ENCODE measurements around the gene SLC35F3.
"Not testable (repeated sequence)": the region's sequence is repeated elsewhere in the genome, so short reads cannot be mapped to it uniquely, and the experiment has no call there.

DNA sequence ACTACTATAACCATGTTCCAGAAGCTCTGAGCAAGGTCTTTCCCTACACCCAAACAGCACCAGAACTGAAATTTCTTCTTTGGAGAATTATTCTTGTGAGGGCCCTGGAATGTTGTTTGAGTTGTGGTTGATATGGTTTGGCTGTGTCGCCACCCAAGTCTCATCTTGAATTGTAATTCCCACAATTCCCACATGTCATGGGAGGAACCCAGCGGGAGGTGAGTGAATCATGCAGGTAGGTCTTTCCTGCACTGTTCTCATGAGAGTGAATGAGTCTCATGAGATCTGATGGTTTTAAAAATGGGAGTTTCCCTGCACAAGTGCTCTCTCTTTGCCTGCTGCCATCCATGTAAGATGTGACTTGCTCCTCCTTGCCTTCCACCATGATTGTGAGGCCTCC lies 272.4 kb downstream of the SLC35F3 start:
- TF ChIP-seq, protein P1, sequence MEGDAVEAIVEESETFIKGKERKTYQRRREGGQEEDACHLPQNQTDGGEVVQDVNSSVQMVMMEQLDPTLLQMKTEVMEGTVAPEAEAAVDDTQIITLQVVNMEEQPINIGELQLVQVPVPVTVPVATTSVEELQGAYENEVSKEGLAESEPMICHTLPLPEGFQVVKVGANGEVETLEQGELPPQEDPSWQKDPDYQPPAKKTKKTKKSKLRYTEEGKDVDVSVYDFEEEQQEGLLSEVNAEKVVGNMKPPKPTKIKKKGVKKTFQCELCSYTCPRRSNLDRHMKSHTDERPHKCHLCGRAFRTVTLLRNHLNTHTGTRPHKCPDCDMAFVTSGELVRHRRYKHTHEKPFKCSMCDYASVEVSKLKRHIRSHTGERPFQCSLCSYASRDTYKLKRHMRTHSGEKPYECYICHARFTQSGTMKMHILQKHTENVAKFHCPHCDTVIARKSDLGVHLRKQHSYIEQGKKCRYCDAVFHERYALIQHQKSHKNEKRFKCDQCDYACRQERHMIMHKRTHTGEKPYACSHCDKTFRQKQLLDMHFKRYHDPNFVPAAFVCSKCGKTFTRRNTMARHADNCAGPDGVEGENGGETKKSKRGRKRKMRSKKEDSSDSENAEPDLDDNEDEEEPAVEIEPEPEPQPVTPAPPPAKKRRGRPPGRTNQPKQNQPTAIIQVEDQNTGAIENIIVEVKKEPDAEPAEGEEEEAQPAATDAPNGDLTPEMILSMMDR (IDR thresholded peaks at IDR 0.05): not testable (repeated sequence)
- TF ChIP-seq EP300, POLR2A, POLR2AphosphoS5 (IDR thresholded peaks at IDR 0.05): not testable (repeated sequence)
